ENCODE measurements around the gene NUP214.

- TF ChIP-seq POLR2AphosphoS5 (IDR thresholded peaks at IDR 0.05) (no peak), POLR2A (IDR thresholded peaks at IDR 0.05) (no peak), CTCF (IDR thresholded peaks at IDR 0.05) (no peak)
These were observed 102.6 kb downstream of the NUP214 start for GRCh38 chr9:131227959-131228460.

Measured in prostate gland (tissue), 2 donors.